HG03025 (cell line): Measurements from ENCODE around the gene PDCD1LG2.
A peak's percentile ranks its signal among the peaks of the same experiment; 100 is the strongest.
"Not testable (repeated sequence)": the region's sequence is repeated elsewhere in the genome, so short reads cannot be mapped to it uniquely, and the experiment has no call there.

Source experiments
- ATAC-seq: cut with Tn5 transposase; IDR thresholded peaks from one replicate; pipeline ENCODE4 v1.9.1; 2021; ENCODE audit warnings: mild to moderate bottlenecking, moderate library complexity; ENCODE audit not compliant: unreplicated experiment, low FRiP score

Gene PDCD1LG2

DNA sequence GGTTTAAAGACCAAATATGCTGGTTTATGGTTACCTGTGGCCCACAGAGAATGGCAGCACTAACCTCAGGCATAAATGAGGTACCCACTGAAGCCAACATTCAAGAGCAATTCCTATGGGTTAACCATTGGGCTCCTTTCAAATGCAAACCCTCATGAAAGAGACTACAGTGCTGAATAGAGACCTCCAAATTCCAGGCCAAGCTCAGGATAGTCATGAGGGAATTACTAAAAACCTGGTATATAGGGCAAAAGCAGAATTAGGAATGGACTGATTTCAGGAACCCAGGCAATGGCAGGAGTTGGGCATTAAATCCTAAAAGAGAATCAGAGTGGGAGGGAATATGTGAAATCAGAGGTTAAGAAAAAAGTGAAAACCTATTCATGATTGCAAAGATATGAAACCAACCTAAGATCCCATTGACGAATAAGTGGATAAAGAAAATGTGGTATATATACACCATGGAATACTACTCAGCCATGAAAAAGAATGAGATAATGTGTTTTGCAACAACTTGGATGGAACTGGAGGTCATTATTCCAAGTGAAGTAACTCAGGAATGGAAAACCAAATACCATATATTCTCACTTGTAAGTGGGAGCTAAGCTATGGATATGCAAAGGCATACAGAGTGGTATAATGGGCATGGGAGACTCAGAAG, 51.6 kb downstream of the PDCD1LG2 start:
- ATAC-seq: no peak

DNA sequence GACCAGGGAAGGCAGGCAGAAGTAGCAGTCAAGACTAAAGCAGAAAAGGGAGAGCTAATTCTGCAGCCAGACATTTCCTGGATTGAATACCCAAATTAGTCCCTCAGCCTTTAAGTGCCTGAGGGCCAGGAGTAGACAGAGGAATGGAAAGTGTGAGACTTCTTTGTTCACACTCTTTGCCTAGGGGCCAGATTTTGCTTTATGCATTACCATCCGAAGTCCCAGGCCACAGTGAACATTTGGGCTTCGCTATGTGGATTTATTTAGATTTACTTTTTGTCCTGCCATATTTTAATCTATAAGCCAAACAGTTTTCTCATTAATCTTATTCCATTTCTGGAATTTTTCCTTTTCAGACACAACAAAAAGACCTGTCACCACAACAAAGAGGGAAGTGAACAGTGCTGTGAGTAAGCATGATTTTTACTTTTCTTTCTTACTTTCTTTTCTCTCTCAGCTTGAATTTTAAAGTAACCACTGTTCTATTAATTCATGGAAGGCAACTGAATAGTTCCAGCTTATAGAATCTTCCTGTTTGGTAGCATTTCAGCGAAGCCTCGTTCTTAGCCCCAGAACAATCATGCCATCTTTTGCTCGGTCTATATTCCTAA, 52.6 kb downstream of the PDCD1LG2 start:
- ATAC-seq: no peak

DNA sequence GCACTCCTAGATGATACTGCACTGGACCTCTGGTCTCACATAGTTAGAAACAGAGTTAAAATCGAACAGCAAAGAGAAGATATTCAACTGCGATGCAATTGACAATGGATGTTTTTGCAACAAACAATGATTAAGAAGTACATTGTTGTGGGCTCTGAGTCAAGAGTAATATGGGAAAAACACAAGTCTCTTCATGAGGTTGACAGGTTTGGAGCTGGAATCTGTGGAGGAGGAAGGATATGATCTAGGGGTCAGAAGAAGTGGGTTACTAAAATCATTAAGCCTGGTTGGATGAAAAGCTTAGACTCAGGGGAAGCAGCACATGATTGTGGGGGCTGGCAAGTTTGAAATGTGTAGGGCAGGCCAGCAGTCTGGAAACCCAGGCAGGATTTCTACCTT, 53.1 kb downstream of the PDCD1LG2 start:
- no peak for ATAC-seq

DNA sequence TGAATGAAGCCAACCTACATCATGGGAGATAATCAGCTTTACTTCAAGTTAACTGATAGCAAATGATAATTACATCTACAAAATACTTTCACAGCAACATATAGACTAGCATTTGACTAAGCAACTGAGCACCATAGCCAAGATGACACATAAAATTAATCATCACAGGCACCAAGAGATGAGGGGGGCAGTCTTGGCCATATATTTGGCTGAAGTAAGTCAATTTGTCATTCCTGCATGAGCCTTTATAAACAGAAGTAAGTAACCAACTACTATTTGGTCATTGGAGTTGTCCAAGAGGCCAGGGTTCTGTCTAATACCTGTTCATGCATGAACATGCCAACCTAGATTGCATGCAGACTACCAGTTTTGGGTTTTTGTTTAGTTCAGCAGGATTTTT, 53.6 kb downstream of the PDCD1LG2 start:
- ATAC-seq: no peak

DNA sequence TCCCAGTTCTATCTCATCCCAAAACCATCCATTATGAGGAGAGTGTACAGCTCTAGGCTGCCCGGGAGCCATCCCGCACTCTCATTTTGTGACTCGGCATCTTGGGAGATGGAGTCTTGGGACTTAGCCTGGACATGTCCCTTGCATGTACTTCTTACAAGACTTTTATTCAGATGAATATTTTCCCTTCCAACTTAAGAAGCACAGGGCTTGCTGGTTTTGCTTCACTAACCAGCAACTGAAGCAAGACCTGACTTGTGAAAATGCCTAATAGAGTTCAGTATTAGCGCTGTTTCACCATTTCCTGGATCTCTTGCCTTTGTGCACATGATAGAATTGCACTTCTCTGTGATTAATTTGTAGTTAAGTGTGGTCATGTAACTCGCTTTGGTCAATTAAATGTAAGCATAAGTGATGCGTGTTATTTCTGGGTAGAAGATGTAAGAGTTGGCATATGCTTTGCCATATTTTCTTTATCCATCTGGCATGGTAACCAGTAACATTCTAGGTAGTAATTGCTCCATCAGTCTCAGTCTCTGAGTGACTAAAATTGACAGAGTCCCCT, 55.8 kb downstream of the PDCD1LG2 start:
- ATAC-seq: no peak

DNA sequence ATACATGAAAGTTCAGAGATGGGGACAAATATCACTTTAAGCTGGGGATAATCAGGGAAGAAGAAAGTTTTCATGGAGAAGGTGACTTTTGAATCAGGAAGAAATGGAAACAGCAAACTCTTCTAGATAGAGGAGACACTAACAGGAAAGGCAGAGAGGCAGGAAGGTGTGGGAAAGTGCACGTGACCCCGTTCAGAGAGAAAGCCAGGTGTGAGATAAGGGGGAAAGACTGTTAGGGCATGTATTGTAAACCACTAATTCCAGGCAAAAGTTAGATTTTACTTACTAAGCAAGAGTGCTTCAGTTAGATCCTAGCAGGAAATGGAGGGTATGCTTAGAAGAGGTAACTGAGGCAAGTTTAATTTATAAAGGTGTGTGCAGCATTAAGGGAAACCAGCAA, 58.5 kb downstream of the PDCD1LG2 start:
- no peak for ATAC-seq

DNA sequence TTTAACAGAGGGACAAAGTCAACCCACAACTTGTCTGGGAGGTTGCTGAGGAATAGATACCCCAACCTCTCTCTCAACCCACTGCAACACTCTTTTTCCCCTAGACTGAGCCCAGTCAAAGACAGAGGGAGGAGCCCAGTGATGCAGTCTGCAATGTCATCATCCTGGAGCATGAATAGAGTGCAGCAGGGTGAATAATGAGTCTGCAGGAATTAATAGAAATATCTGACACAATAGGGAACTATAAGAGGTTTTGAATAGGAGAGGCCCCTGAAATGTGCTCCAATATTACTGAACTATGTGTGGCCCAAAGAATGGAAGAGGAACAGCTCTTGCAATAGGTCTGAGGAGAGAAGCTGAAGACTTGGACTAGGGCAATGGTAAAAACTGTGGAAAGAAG, 59.1 kb downstream of the PDCD1LG2 start:
- ATAC-seq: no peak

DNA sequence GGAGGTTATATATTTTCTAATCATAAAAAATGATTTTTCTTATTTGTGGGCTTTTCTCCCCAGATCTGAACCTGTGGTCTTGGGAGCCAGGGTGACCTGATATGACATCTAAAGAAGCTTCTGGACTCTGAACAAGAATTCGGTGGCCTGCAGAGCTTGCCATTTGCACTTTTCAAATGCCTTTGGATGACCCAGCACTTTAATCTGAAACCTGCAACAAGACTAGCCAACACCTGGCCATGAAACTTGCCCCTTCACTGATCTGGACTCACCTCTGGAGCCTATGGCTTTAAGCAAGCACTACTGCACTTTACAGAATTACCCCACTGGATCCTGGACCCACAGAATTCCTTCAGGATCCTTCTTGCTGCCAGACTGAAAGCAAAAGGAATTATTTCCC, 59.6 kb downstream of the PDCD1LG2 start:
- ATAC-seq: no peak

DNA sequence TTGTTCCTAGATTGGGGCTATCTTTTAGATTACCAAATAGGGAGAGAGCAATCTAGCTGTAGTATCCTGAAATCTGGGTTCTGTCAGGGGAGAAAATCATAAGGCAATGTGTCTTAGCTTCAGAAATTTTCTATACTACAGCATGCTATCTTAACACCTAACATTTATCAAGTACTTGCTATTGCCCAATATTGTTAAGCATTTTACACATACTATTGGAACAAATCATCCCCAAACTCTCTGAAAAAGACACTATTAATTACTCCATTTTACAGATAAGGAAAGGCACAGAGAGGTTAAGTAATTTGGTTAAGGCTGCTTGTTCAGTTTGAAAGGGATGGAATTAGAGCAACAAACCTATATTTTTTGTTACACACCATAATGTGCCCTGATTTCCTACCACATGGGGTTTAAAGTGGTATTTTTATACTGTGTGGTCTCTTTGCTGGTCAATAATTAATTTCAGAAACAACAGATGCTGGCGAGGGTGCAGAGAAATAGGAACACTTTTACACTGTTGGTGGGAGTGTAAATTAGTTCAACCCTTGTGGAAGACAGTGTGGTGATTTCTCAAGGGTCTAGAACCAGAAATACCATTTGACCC, 61.4 kb downstream of the PDCD1LG2 start:
- no peak for ATAC-seq

DNA sequence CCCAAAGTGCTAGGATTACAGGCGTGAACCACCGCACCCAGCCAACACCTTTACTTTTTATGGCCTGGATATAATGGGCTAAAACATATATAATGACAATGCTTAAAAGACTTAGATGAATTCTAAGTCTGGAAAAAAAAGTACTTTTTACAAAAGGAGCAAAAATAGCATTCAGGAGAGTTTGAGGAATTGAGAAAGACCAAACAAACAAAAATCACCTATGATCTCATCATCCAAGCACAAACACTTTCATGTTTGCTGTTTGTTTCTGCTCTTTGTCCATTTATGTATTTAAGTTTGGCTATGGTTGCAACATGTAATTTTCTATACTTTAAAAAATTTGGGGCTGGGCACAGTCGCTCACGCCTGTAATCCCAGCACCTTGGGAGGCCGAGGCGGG, 63.8 kb downstream of the PDCD1LG2 start:
- no peak for ATAC-seq

DNA sequence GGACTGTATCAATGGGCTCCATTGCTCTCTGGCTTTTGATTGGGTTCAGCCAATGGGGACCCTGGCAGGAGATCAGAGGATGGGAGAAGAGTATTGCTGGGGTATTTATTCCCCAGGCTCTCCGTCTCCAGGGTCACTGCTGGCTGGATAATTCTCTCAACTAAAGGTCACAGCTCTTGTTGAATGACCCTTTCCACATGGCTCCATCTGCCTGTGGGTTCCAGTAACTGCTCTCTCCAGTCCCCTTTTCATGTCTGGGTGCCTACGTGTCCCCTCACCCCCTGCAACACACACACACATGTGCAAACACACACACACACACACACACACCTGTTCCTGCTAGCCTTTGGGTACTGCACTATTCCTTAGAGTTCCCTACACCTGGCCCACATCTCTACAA, 64.7 kb downstream of the PDCD1LG2 start:
- no peak for ATAC-seq

DNA sequence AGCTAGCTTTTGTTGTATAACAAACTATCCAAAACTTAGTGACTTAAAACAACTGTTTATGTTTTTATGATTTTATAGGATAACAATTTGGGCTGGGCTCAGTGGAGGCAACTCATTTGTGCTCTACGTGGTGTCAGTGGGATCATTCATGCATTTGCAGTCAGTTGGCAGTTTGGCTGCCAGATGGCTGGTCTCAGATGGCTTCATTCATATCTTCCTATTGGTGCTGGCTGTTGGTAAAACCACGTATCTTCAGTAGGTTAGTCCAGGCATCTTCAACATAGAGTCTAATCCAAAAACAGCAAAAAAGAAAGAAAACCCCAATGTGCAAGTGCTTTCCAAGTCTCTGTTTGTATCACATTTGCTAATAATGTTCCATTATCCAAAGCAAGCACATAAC, 66.9 kb downstream of the PDCD1LG2 start:
- no peak for ATAC-seq

DNA sequence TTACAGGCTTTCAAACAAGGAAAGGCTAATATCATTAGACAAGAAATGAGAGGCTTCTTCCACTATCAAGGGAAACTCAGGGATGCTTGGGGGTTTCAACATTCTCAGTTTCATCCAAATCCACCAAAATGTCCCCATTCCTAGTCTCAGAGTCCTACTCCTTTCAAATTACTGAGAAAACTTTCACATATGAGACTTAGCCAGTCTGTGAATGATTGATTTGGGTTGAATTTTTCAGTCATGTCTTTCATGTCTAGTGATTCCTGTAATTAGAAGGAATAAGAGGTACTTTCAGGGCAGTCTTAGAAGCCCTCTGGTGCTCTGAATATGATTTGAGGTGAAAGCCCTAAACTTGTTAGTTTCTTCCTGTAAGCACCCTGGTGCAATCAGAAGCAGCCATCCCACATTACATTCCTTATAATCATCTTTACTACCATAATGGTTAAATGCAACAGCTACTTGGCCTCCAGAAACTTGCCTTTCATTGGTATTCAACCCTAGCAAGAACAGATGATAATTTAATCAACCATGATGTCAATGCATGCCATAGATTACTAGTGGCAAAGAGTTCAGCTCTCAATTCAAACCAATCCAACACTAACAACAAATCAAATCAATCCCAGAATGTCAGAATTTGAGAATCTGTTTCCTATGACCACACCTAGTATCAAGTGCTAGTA, 67.8 kb downstream of the PDCD1LG2 start:
- no peak for ATAC-seq

DNA sequence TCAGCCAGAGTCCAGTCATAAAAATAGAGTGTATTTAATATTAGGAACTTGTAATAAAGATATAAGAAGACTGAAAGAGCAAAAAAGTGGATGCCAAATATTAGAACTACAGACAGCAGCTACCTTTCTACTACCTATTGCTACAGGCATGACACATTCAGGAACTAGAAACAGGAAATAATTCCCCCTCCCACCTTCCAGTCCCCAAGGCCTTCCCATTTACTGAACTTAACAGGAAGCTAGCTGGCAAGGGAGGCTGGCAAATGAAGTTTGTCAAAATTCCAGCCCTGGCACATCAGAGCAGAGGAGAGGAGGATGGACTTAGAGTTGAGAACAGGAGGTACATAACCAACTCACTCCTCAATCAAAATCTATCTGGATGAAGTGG, 68.4 kb downstream of the PDCD1LG2 start:
- no peak for ATAC-seq

DNA sequence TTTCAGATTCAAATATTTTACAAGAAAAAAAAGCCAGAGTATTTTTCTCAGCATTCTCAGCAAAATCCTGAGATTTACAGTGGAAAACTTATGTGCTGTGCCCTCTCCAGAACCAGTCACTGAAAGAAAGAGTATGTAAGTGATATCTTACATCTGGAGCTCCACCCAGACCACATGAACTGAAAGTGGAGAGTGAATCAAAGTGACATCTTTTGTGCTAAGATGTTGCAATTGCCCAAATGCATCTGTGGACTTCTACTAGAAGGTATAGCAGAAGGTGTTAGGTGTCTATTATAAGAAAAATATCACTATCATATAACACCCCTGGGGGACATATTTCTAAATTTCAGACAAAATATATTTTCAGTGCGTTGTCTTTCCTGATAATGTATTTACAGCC, 69.5 kb downstream of the PDCD1LG2 start:
- ATAC-seq: no peak

DNA sequence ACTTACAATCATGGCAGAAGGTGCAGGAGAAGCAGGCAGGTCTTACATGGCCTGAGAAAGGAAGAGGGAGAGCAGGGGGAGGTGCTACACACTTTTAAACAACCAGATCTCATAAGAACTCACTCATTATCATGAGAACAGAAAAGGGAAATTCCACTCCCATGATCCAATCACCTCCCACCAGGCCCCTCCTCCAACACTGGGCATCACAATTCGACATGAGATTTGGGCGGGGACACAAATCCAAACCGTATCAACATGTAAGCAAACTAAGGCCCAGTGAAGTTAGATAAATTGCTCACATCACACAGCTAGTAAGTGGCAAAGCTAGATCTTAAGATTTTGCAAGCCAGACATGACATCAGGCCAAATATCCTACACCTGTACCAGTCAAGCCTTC, 70.3 kb downstream of the PDCD1LG2 start:
- ATAC-seq: no peak

DNA sequence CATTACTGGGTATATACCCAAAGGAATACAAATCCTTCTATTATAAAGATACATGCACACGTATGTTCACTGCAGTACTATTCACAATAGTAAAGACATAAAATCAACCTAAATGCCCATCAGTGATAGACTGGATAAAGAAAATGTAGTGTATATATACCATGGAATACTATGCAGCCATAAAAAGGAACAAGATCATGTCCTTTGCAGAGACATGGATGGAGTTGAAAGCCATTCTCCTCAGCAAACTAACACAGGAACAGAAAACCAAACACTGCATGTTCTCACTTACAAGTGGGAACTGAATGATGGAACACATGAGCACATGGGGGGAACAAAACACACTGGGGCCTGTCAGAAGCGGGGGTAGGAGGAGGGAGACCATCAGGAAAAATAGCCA, 71.4 kb downstream of the PDCD1LG2 start:
- not testable (repeated sequence) for ATAC-seq

DNA sequence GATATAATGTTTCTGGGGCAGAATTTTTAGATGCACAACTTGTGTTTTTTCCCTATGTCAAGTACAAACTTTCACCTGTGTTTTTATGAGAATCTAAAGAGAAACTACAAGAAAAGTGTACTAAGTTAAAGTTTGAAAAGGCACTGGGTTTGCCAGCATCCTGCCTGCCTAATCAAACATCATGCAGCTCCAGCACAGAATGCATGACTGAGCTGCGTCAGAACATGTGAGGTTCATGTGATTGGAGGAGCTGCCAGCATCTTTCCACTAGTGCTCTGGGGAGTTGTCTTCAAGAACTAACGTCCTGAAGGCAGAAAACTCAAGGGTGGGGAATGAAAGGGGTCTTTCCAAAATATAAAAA, 72.5 kb downstream of the PDCD1LG2 start:
- peak; percentile 43 for ATAC-seq

DNA sequence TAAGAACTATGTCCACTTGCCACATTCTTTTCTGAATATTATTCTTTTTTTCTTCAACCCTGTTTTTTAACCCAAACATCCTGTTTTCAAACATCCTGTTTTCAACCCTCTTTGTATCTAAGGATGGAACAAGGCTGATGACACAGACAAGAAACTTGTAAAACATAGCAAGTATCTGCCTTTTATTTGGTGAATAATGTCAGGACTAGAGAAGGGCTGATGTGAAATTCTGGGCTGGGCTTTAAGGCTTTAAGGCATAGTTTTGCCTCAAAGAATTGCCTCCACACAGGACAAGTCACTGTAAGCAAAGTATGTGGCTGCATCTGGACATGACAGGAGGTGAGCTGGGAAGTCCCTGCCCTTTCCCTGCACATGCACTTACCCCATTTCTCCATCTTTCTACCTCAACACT, 76.1 kb downstream of the PDCD1LG2 start:
- ATAC-seq: no peak

DNA sequence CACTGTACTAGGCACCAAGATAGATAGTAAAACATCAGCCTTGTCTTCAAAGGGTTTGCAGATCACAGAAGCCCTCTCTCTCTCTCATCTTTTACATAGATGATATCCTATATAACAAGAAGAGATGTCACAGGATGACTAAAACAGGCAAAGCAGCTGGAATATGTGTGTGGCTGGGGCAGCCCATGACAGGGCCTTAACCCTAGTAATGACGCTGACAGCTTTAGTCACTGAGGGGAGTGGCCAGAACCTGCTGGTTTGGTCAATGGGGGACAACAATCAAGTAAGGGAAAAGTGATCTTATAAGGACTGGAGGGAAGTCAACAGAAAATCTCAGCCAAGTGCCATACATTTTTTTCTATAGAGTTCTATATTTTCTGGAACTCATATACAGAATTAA, 76.7 kb downstream of the PDCD1LG2 start:
- ATAC-seq: no peak

DNA sequence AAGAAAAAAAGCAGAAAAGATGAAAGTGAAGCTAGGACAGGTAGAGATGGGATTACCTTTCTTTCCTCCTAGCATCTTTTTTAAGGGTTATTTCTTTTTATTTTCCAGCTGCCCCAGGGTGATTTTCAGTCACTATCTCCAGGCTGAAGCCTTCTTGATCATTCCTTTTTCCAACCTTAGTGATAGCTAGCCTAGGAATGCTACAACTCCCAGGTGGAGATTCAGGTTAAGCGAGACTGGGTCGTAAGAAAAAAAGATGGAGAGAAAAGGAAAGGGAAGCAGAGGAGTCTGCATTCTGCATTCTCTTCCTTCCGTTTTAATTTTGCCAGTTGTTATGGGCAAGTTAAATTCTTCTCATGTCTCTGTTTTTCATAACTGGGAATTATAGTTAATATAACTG, 81.9 kb downstream of the PDCD1LG2 start:
- no peak for ATAC-seq
